ENCODE results near the gene DDA1. TPM values are rescaled to one million over a fixed set of nuclear protein-coding genes. Genes with fewer than 3 reads are reported as not detected.

The DDA1 gene
- total RNA-seq, 2 donors from 2014 or later = 9.6 to 18.6 TPM

- WGBS = 21% methylated on average over 57 of the region's 94 CpGs
Observed at GRCh38 chr19:17328517-17329365, 19.4 kb downstream of the DDA1 start.

DNA sequence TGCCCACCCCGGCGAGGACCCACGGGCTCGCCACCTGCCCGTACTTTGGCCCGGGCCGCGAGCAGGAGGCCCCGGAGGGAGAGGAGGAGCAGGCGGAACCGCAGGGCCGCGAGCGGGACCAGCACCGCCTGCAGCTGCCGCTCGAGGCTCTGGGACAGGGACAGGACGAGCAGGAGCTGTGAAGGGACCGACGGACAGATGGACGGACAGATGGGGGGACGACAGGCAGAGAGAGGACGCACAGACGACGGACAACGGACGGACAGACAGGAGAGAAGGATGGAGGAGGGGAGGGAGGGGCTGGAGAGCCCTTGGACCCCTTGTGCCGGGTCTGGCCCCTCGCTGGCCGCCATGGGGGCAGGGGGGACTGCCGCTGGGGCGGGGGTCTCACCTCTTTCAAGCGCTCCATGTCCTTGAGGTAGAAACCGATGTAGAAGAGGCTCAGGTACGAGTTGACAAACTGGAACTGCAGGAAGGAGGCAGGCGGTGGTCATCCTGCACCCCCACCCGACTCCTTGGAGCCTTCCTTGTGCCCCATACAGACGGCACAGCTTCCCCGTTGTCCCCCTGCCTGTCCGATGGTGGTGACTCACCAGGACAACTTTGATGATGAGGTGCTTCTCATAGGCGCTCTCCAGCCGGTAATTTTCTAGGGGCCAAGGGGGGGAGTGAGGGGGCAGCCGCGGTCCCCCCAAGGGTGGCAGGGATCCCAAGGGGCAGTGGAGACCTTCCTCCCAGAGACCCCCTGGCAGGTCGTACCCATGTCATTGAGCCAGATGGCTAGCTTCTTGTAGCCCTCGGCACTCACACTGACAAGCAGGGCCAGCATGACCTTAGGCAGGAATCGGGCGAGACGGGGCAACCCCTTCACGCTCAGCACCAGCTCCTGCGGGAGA lies 20.3 kb downstream of the DDA1 start:
- no peak for DNase-seq (ENCODE audit: low spot score)
- WGBS = 63% methylated on average over 47 of the region's 51 CpGs
- no peak overlapping the region for H3K4me3 ChIP-seq
- H3K4me1 ChIP-seq (replicated peaks) = peaks cover 9% of the 10 kb centered on the region
- no peaks in the 10 kb centered on the region for H3K27me3 ChIP-seq (replicated peaks; ENCODE audit: insufficient read depth)
- no peaks in the 10 kb centered on the region for H3K9me3 ChIP-seq
- TF ChIP-seq CTCF (IDR thresholded peaks at IDR 0.05) (no peak), POLR2AphosphoS5 (IDR thresholded peaks at IDR 0.05) (no peak), POLR2A (IDR thresholded peaks at IDR 0.05) (no peak)
- intact Hi-C loops (cut with DNase I) = no loop called here
- no peak overlapping the region for H3K27ac ChIP-seq
- no peaks in the 10 kb centered on the region for H3K36me3 ChIP-seq

More at GRCh38 chr19:17328517-17329365, 19.4 kb downstream of the DDA1 start:
- intact Hi-C loops (cut with DNase I) = no loop called here
- peak overlapping the region; percentile 26 to 40 for H3K4me3 ChIP-seq
- H3K36me3 ChIP-seq = no peaks in the 10 kb centered on the region
- DNase-seq (ENCODE audit: low spot score) = no peak
- peak overlapping the region; percentile 81 to 91 for H3K27ac ChIP-seq
- H3K27me3 ChIP-seq (replicated peaks; ENCODE audit: insufficient read depth) = no peaks in the 10 kb centered on the region
- no peaks in the 10 kb centered on the region for H3K9me3 ChIP-seq
- TF ChIP-seq CTCF (IDR thresholded peaks at IDR 0.05) (no peak), POLR2AphosphoS5 (IDR thresholded peaks at IDR 0.05) (no peak), POLR2A (IDR thresholded peaks at IDR 0.05) (no peak)
- H3K4me1 ChIP-seq (replicated peaks) = peaks cover 9% of the 10 kb centered on the region

DNA sequence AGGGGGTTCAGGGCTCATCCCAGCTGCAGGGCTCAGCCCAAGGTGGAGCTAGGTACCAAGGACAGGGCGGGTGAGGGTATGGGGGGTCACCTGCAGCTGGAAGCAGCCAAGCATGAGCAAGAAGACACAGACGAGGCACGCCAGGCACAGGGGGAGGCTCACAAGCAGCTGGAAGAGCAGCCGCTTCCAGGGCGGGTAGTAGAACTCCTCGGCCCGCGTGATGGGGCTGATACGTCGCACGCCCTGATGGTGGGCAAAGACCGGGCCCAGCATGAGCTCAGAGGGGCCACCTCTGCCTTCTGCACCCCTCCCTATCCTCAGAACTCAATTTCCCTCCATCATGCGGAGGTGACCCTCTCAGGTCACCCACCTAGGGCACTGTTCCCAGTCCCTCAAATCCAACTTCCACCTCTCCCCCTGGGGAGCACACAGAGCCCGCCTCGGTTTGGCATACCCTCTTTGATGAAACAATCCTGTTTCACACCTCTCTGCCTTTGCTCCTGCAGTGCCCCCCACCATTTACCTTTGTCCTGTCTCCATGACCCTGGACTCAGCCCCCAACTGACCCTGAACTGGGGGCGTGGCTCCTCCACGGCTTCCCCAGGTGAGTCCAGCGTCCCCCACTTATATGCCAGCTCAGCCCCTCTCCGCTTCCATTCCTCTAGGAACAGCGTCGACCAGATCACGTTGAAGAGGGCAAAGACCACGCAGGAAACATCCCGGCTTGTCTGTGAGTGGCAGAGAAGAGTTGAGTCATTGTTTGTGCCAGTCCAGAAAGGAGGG lies 21.1 kb downstream of the DDA1 start:
- Histone ChIP-seq H3K27ac (no peak overlapping the region), H3K9me3 (no peaks in the 10 kb centered on the region), H3K27me3 (replicated peaks; ENCODE audit: insufficient read depth) (no peaks in the 10 kb centered on the region), H3K4me1 (replicated peaks) (peaks cover 14% of the 10 kb centered on the region), H3K36me3 (no peaks in the 10 kb centered on the region), H3K4me3 (no peak overlapping the region)
- no peak for DNase-seq (ENCODE audit: low spot score)
- intact Hi-C loops (cut with DNase I) = no loop called here
- TF ChIP-seq POLR2A (IDR thresholded peaks at IDR 0.05) = no peak
- no peak for TF ChIP-seq POLR2AphosphoS5 (IDR thresholded peaks at IDR 0.05)
- no peak for TF ChIP-seq CTCF (IDR thresholded peaks at IDR 0.05)
- WGBS = 93% methylated on average over 23 of the region's 24 CpGs

- Histone ChIP-seq H3K36me3 (no peaks in the 10 kb centered on the region), H3K27me3 (replicated peaks; ENCODE audit: insufficient read depth) (no peaks in the 10 kb centered on the region), H3K4me1 (replicated peaks) (peaks cover 14% of the 10 kb centered on the region), H3K4me3 (no peak overlapping the region), H3K9me3 (no peaks in the 10 kb centered on the region), H3K27ac (no peak overlapping the region)
- DNase-seq (ENCODE audit: low spot score) = no peak
- 74% methylated on average over 13 of the region's 13 CpGs for WGBS
- intact Hi-C loops (cut with DNase I) = no loop called here
- no peak for TF ChIP-seq POLR2AphosphoS5 (IDR thresholded peaks at IDR 0.05)
- TF ChIP-seq CTCF (IDR thresholded peaks at IDR 0.05) = no peak
- no peak for TF ChIP-seq POLR2A (IDR thresholded peaks at IDR 0.05)
Observed at GRCh38 chr19:17331045-17331558, 21.7 kb downstream of the DDA1 start.
